Naive thymus-derived CD4-positive, alpha-beta T cell (primary cell): ENCODE measurements around the gene RAB40C. TPM values are rescaled to one million over a fixed set of nuclear protein-coding genes. Genes with fewer than 3 reads are reported as not detected.

ENCODE experiments used
- ATAC-seq: fragments of 150-1000 bp; cut with Tn5 transposase; 2 replicates; pipeline ENCODE4 v1.10.0; 2021; ENCODE audit warnings: mild to moderate bottlenecking, moderate library complexity
- CTCF ChIA-PET: fragments of 350-600 bp; sonication (Branson Sonifier 250); formaldehyde crosslinking; loops from one replicate; lab custom pipeline; 2021; ENCODE audit warnings: antibody characterized with exemption; lab: Charles Lee
- POLR2A ChIA-PET: fragments of 350-600 bp; sonication (Branson Sonifier 250); formaldehyde crosslinking; loops from one replicate; lab custom pipeline; 2021; ENCODE audit warnings: antibody characterized with exemption, inconsistent platforms; lab: Charles Lee
- DNase-seq, 9 donors: peaks; one replicate each; pipeline versions ENCODE4 v3.0.0 to v3.0.0-alpha.2; 2020 to 2022; ENCODE audit warnings: mixed read lengths in 1 of 9
- H3K27ac ChIP-seq: one replicate; pipeline ENCODE4 v1.7.0; 2013; ENCODE audit warnings: mild to moderate bottlenecking, low read depth, low read length, moderate library complexity
- H3K27me3 ChIP-seq, 2 donors: one replicate each; pipeline ENCODE4 v1.7.0; 2013; ENCODE audit warnings: low read length in 2 of 2, mild to moderate bottlenecking in 2 of 2, moderate library complexity in 2 of 2; ENCODE audit not compliant: control insufficient read depth in 2 of 2, insufficient read depth in 2 of 2
- H3K36me3 ChIP-seq, 3 experiments: 1 replicate in 2 of 3; 2 replicates in 1 of 3; pipeline ENCODE4 v1.7.0; 2013; ENCODE audit warnings: low read length in 3 of 3, mild to moderate bottlenecking in 3 of 3, moderate library complexity in 1 of 3; ENCODE audit not compliant: insufficient read depth in 3 of 3, control insufficient read depth in 2 of 3
- H3K4me1 ChIP-seq, 2 donors: one replicate each; pipeline ENCODE4 v1.7.0; 2013; ENCODE audit warnings: low read length in 2 of 2, mild to moderate bottlenecking in 2 of 2, moderate library complexity in 1 of 2; ENCODE audit not compliant: control insufficient read depth in 2 of 2, insufficient read depth in 2 of 2
- H3K4me3 ChIP-seq: 2 replicates; pipeline ENCODE4 v1.7.0; 2013; ENCODE audit warnings: mild to moderate bottlenecking, low read length
- H3K9me3 ChIP-seq, 3 experiments: 1 replicate in 2 of 3; 2 replicates in 1 of 3; pipeline ENCODE4 v1.7.0; 2013; ENCODE audit warnings: low read length in 3 of 3; ENCODE audit not compliant: control insufficient read depth in 2 of 3
- H3K27ac Mint-ChIP-seq, 9 donors: one replicate each; pipeline ENCODE4 v1.8.0; 2020 to 2022; ENCODE audit warnings: mixed read lengths in 9 of 9, mild to moderate bottlenecking in 8 of 9, moderate library complexity in 5 of 9, inconsistent platforms in 2 of 9
- H3K27me3 Mint-ChIP-seq, 5 donors: one replicate each; pipeline ENCODE4 v1.8.0; 2021 to 2022; ENCODE audit warnings: mixed read lengths in 5 of 5, mild to moderate bottlenecking in 1 of 5
- H3K36me3 Mint-ChIP-seq, 5 donors: one replicate each; pipeline ENCODE4 v1.8.0; 2020 to 2022; ENCODE audit warnings: mixed read lengths in 5 of 5, mild to moderate bottlenecking in 3 of 5, inconsistent platforms in 1 of 5
- H3K4me1 Mint-ChIP-seq, 7 donors: one replicate each; pipeline ENCODE4 v1.8.0; 2020 to 2022; ENCODE audit warnings: mixed read lengths in 7 of 7, mild to moderate bottlenecking in 3 of 7, inconsistent platforms in 1 of 7
- H3K4me3 Mint-ChIP-seq, 10 donors: one replicate each; pipeline ENCODE4 v1.8.0; 2020 to 2022; ENCODE audit warnings: mild to moderate bottlenecking in 10 of 10, mixed read lengths in 10 of 10, moderate library complexity in 6 of 10, inconsistent platforms in 2 of 10
- H3K9me3 Mint-ChIP-seq, 11 donors: one replicate each; pipeline ENCODE4 v1.8.0; 2020 to 2022; ENCODE audit warnings: mixed read lengths in 11 of 11, mild to moderate bottlenecking in 4 of 11, inconsistent platforms in 1 of 11, moderate library complexity in 1 of 11
- intact Hi-C, 2 donors: fragments of 100-400 bp; cut with micrococcal nuclease; formaldehyde crosslinking; loops; one replicate each; pipeline ENCODE4 v1.15.1; 2023
- polyA plus RNA-seq, 2 donors: library from polyadenylated mRNA; unstranded; fragments of 300-500 nt; fragmentation: Illumina TruSeq; gene quantifications; one replicate each; pipeline ENCODE4 v1.2.3, GENCODE V29; 2021
- total RNA-seq, 6 experiments: library from RNA in 5 of 6; stranded (reverse) in 5 of 6; gene quantifications; 1 replicate in 5 of 6; 2 replicates in 1 of 6; pipeline ENCODE4 v1.2.3 and lab custom pipeline; 2021 to 2026

RAB40C gene
- total and polyA plus RNA-seq, 7 experiments from 2014 or later, result 7.9 to 23.2 (median 17.5) TPM

DNA sequence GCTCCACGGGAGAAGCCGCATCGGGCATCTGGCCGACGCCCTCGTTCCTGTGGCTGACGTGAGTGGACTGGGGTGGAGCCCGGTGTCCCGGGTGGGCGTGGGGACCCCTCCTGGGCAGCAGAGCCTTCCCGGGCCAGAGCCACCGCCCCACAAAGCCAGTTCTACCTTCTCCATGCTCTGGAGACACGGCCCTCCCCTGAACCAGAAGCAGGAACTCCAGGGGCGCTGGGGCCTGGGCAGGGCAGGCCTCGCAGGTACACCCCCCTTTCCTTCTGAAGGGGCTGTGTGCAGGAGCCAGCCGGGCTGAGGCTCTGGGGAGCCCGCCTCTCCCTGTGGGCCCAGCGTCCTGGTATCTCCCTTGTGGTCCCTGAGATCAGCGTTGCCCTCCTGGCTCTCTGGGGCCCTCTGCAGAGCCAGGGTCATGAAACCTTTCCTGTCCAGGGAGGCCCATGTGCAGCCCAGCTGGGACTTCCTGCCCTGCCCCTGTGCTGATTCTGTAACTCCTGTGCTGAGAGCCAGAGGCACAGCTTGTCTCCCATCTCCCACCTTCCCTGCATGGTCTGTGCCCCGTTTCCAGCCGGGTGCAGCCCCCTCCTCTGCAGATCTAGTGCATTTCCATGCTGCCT lies 13.6 kb upstream of the RAB40C start:
- no peaks in the 10 kb centered on the region for H3K9me3 ChIP-seq
- ATAC-seq, result no peak
- Mint-ChIP-seq H3K27ac (peak overlapping the region in 1 of 9 donors; percentile 48), H3K4me1 (peaks cover 4 to 15% (median 8%) of the 10 kb centered on the region in 7 donors), H3K27me3 (no peaks in the 10 kb centered on the region), H3K4me3 (no peak overlapping the region), H3K36me3 (no peaks in the 10 kb centered on the region), H3K9me3 (peaks cover 0 to 2% (median 0%) of the 10 kb centered on the region in 11 donors)
- DNase-seq, result no peak
- H3K4me1 ChIP-seq, result no peaks in the 10 kb centered on the region
- H3K27ac ChIP-seq, result no peak overlapping the region
- H3K36me3 ChIP-seq, result peaks cover 0 to 30% (median 0%) of the 10 kb centered on the region in 3 experiments
- H3K4me3 ChIP-seq, result no peak overlapping the region
- CTCF ChIA-PET, result interaction anchor here (1.0 kb wide), 1 partner anchor 24 kb away, joined by 10 read pairs; no protein-coding TSS in a partner anchor
- no peaks in the 10 kb centered on the region for H3K27me3 ChIP-seq
- intact Hi-C loops, result no loop called here
- POLR2A ChIA-PET, result interaction anchor here (1.1 to 1.3 kb wide), 2 partner anchors 9 to 12 kb away, joined by 3 to 4 read pairs; no protein-coding TSS in a partner anchor

DNA sequence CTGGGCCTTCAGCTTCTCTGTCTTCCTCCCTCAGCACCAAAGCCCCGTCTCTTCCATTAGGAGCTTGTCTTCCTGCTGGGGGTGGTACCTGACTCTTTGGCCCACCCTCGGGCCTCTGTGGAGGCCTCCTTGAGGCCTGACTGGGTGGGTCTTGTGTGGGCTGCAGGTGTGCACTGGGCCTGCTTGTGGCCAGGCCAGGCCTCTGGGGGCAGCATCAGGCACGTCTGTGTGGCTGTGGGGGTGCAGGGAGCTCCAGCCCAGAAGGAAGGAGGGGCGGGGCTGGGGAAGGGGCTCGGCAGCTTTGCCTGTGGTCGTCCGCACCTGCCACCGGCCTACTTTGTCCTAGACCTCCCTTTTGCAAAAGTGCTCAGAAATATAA lies 13.1 kb upstream of the RAB40C start:
- Mint-ChIP-seq H3K9me3 (no peaks in the 10 kb centered on the region), H3K4me1 (peaks cover 0 to 10% (median 3%) of the 10 kb centered on the region in 7 donors), H3K36me3 (no peaks in the 10 kb centered on the region), H3K4me3 (no peak overlapping the region), H3K27me3 (no peaks in the 10 kb centered on the region), H3K27ac (peak overlapping the region in 2 of 9 donors; percentile 48 to 67)
- H3K27me3 ChIP-seq, result no peaks in the 10 kb centered on the region
- H3K27ac ChIP-seq, result no peak overlapping the region
- no peaks in the 10 kb centered on the region for H3K9me3 ChIP-seq
- intact Hi-C loops, result no loop called here
- ATAC-seq, result no peak
- H3K36me3 ChIP-seq, result peaks cover 0 to 30% (median 0%) of the 10 kb centered on the region in 3 experiments
- no peak overlapping the region for H3K4me3 ChIP-seq
- no peaks in the 10 kb centered on the region for H3K4me1 ChIP-seq
- ChIA-PET POLR2A (interaction anchor here (1.1 to 1.3 kb wide), 2 partner anchors 9 to 12 kb away, joined by 3 to 4 read pairs; no protein-coding TSS in a partner anchor), CTCF (interaction anchor here (1.0 kb wide), 1 partner anchor 24 kb away, joined by 10 read pairs; no protein-coding TSS in a partner anchor)
- no peak for DNase-seq

DNA sequence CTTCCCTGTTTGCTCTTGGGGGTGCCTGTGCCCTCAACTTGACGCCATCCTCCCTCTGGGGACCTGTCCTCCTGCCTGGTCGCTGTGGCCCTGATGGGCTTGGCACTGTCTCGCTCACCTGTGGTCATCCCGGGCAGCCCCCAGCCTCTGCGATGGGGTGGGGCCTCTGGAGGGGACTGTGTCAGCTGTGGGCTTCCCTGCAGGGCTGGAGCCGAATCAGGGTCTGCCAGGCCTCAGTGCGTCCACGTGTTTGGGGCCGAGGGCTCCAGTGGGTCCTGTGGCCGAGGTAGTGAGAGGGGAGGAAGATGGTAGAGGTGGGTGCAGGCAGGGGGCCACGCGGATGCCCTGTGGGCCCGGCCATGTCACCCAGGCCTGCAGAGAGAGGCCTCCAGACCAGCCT lies 12.1 kb upstream of the RAB40C start:
- Histone ChIP-seq H3K4me1 (no peaks in the 10 kb centered on the region), H3K4me3 (no peak overlapping the region), H3K9me3 (no peaks in the 10 kb centered on the region), H3K27ac (no peak overlapping the region), H3K36me3 (peaks cover 0 to 26% (median 0%) of the 10 kb centered on the region in 3 experiments), H3K27me3 (no peaks in the 10 kb centered on the region)
- peaks cover 0 to 6% (median 0%) of the 10 kb centered on the region in 7 donors for H3K4me1 Mint-ChIP-seq
- DNase-seq, result no peak
- no peaks in the 10 kb centered on the region for H3K9me3 Mint-ChIP-seq
- intact Hi-C loops, result no loop called here
- no peak for ATAC-seq
- peak overlapping the region in 1 of 10 donors; percentile 11 for H3K4me3 Mint-ChIP-seq
- H3K27me3 Mint-ChIP-seq, result no peaks in the 10 kb centered on the region
- H3K27ac Mint-ChIP-seq, result no peak overlapping the region
- ChIA-PET CTCF (no interaction called here), POLR2A (no interaction called here)
- no peaks in the 10 kb centered on the region for H3K36me3 Mint-ChIP-seq

DNA sequence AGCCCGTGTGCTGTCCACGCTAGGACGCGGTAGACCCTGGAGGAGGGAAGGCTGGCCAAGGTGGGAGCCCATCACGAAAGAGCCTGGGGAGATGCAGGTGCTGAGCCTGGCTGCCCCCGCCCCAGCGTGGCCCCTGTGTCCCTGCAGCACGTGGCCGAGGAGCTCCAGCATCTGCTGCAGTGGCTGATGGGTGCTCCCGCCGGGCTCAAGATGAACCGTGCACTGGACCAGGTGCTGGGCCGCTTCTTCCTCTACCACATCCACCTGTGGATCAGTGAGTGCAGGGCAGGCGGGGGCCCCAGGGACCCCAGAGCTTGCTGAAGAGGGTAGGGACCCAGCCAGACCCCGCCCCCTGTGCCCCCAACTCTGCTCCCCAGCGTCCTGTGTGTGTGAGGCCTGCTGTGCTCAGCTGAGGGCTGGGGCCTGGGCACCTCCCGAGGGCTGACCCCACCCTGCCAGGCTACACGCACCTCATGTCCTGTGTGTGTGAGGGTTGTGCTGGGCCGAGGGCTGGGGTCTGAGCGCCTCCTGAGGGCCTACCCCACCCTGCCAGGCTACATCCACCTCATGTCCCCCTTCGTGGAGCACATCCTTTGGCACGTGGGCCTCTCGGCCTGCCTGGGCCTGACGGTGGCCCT lies 11.5 kb upstream of the RAB40C start:
- no peaks in the 10 kb centered on the region for H3K9me3 Mint-ChIP-seq
- intact Hi-C loops, result no loop called here
- peak overlapping the region in 1 of 10 donors; percentile 11 for H3K4me3 Mint-ChIP-seq
- Histone ChIP-seq H3K4me1 (no peaks in the 10 kb centered on the region), H3K27ac (no peak overlapping the region), H3K36me3 (peaks cover 0 to 21% (median 0%) of the 10 kb centered on the region in 3 experiments), H3K27me3 (no peaks in the 10 kb centered on the region), H3K4me3 (no peak overlapping the region), H3K9me3 (no peaks in the 10 kb centered on the region)
- ChIA-PET POLR2A (no interaction called here), CTCF (no interaction called here)
- no peaks in the 10 kb centered on the region for H3K36me3 Mint-ChIP-seq
- ATAC-seq, result no peak
- H3K27me3 Mint-ChIP-seq, result no peaks in the 10 kb centered on the region
- peaks cover 0 to 6% (median 0%) of the 10 kb centered on the region in 7 donors for H3K4me1 Mint-ChIP-seq
- H3K27ac Mint-ChIP-seq, result no peak overlapping the region
- no peak for DNase-seq

DNA sequence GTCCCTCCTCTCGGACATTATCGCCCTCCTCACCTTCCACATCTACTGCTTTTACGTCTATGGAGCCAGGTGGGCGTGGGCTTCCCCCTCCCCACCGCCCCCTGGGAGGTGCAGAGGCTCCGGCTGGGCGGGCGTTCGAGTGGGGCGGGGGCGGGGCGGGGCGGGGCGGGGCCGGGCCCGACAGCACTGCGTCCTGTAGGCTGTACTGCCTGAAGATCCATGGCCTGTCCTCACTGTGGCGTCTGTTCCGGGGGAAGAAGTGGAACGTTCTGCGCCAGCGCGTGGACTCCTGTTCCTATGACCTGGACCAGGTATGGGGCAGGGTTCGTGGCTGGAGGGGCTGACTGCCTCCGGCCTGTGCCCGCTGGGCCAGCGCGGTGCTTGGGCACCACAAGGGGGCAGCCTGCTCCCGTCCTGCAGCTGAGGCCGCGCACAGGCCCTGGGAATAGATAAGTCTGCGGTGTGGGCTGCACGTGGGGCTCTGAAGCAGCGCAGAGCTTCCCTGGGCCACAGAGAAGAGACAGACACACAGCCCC lies 10.9 kb upstream of the RAB40C start:
- ChIA-PET POLR2A (no interaction called here), CTCF (no interaction called here)
- peaks cover 0 to 20% (median 0%) of the 10 kb centered on the region in 3 experiments for H3K36me3 ChIP-seq
- Mint-ChIP-seq H3K4me1 (peaks cover 0 to 6% (median 0%) of the 10 kb centered on the region in 7 donors), H3K27ac (no peak overlapping the region), H3K27me3 (no peaks in the 10 kb centered on the region), H3K9me3 (no peaks in the 10 kb centered on the region), H3K4me3 (no peak overlapping the region), H3K36me3 (no peaks in the 10 kb centered on the region)
- no peaks in the 10 kb centered on the region for H3K4me1 ChIP-seq
- H3K27ac ChIP-seq, result no peak overlapping the region
- peak; percentile 47 to 77 (median 58) for DNase-seq
- no peak overlapping the region for H3K4me3 ChIP-seq
- H3K9me3 ChIP-seq, result no peaks in the 10 kb centered on the region
- intact Hi-C loops, result loop anchor here in 1 of 2 donors (1.0 kb wide), 2 partner anchors 10 to 82 kb away; no protein-coding TSS in a partner anchor
- no peaks in the 10 kb centered on the region for H3K27me3 ChIP-seq
- ATAC-seq, result peak; percentile 94

DNA sequence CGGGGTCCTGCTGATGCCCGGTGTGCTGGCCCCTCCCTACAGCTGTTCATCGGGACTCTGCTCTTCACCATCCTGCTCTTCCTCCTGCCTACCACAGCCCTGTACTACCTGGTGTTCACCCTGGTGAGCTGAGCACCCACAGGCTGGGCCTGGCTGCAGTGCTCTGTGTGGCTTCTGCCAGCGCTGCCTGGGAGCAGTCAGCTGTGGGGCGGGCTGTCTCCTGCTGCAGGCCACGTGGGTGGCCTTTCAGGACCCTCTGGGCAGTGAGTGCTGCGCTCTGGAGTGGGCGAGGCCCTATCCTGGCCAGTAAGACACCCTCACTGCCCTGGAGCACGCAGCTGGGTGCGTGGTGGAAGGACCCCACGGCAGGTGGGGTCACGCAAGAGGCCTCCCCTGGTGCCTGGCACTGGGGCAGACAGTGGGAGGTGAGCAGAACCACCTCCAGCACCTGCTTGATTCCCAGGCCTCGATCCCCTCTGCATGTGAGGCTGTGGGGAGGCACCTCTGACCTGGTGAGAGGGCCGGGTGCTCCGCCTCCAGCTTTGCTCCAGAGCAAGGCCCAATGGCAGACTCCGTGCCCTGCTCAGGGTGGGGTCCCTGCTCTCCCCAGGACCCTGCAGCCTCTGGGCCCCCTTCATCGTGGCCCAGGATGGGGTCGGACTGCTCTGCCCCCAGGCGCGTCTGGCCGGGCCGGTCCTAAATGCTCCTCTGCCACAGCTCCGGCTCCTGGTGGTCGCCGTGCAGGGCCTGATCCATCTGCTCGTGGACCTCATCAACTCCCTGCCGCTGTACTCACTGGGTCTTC lies 9.5 kb upstream of the RAB40C start:
- H3K9me3 ChIP-seq, result no peaks in the 10 kb centered on the region
- POLR2A ChIA-PET, result no interaction called here
- H3K4me3 ChIP-seq, result no peak overlapping the region
- intact Hi-C loops, result loop anchor here in 1 of 2 donors (10.0 kb wide), 1 partner anchor 1204 kb away; the partner anchor contains the start of genes NUBP2 and SPSB3
- Mint-ChIP-seq H3K36me3 (no peaks in the 10 kb centered on the region), H3K27me3 (no peaks in the 10 kb centered on the region), H3K4me3 (no peak overlapping the region), H3K4me1 (peaks cover 0 to 8% (median 0%) of the 10 kb centered on the region in 7 donors), H3K27ac (no peak overlapping the region), H3K9me3 (no peaks in the 10 kb centered on the region)
- no peak for ATAC-seq
- DNase-seq, result no peak
- peaks cover 0 to 7% (median 0%) of the 10 kb centered on the region in 3 experiments for H3K36me3 ChIP-seq
- no peak overlapping the region for H3K27ac ChIP-seq
- H3K4me1 ChIP-seq, result no peaks in the 10 kb centered on the region
- H3K27me3 ChIP-seq, result no peaks in the 10 kb centered on the region
- CTCF ChIA-PET, result interaction anchor here (1.0 kb wide), 1 partner anchor 8 kb away, joined by 3 read pairs; no protein-coding TSS in a partner anchor
